ENCODE results near the gene RNF169. TPM values are rescaled to one million over a fixed set of nuclear protein-coding genes. Genes with fewer than 3 reads are reported as not detected.

The RNF169 gene
- total RNA-seq, 1 donor: 32.6 TPM

DNA sequence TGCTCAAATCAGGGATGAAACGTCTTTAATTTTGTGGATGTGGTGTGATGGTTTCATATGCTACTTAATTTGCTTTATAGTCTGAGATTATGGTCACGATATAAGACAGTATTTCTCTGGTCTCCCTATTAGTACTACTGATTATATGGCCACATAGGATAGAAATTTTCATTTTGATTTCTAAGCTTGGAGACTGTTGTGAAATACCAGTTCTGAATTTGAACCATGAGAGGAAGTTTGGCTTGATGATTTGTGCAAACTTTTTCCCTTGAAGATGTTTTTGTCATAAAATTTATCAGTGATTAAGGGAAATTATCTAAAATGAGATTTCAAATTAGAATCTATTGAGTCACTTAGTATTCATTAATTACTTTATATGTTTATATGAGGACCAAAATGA lies 2.7 kb downstream of the RNF169 start:
- Histone ChIP-seq H3K4me1 (ENCODE audit: insufficient read depth, low read length) (peaks cover 49% of the 10 kb centered on the region), H3K79me2 (ENCODE audit: insufficient read depth, low read length) (peaks cover 69% of the 10 kb centered on the region), H4K20me1 (ENCODE audit: insufficient read depth, low read length) (peaks cover 7% of the 10 kb centered on the region), H3K4me2 (ENCODE audit: insufficient read depth, low read length) (peak overlapping the region; percentile 16), H3K9me3 (ENCODE audit: low read depth, low read length) (no peaks in the 10 kb centered on the region), H3K27ac (ENCODE audit: low read depth, low read length) (no peak overlapping the region), H3K4me3 (ENCODE audit: insufficient read depth, low read length) (no peak overlapping the region), H3K36me3 (ENCODE audit: insufficient read depth, low read length) (no peaks in the 10 kb centered on the region), H2AFZ (ENCODE audit: low read length) (no peak overlapping the region), H3K27me3 (ENCODE audit: insufficient read depth, low read length) (no peaks in the 10 kb centered on the region)
- no peak for DNase-seq (ENCODE audit: insufficient read length, low spot score, missing footprints)
- TF ChIP-seq, protein P1, sequence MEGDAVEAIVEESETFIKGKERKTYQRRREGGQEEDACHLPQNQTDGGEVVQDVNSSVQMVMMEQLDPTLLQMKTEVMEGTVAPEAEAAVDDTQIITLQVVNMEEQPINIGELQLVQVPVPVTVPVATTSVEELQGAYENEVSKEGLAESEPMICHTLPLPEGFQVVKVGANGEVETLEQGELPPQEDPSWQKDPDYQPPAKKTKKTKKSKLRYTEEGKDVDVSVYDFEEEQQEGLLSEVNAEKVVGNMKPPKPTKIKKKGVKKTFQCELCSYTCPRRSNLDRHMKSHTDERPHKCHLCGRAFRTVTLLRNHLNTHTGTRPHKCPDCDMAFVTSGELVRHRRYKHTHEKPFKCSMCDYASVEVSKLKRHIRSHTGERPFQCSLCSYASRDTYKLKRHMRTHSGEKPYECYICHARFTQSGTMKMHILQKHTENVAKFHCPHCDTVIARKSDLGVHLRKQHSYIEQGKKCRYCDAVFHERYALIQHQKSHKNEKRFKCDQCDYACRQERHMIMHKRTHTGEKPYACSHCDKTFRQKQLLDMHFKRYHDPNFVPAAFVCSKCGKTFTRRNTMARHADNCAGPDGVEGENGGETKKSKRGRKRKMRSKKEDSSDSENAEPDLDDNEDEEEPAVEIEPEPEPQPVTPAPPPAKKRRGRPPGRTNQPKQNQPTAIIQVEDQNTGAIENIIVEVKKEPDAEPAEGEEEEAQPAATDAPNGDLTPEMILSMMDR (IDR thresholded peaks at IDR 0.05; ENCODE audit: extremely low read depth, low read depth, low read length): no peak

GRCh38 chr11:74754507-74755252 lies 6.0 kb downstream of the RNF169 start:
- no peaks in the 10 kb centered on the region for H3K9me3 ChIP-seq (ENCODE audit: low read depth, low read length)
- H4K20me1 ChIP-seq (ENCODE audit: insufficient read depth, low read length): peaks cover 10% of the 10 kb centered on the region
- peak; percentile 92 for DNase-seq (ENCODE audit: insufficient read length, low spot score, missing footprints)
- peak overlapping the region; percentile 75 for H3K4me2 ChIP-seq (ENCODE audit: insufficient read depth, low read length)
- H3K36me3 ChIP-seq (ENCODE audit: insufficient read depth, low read length): no peaks in the 10 kb centered on the region
- H3K27ac ChIP-seq (ENCODE audit: low read depth, low read length): peak overlapping the region; percentile 90
- TF ChIP-seq, protein P1 (IDR thresholded peaks at IDR 0.05; ENCODE audit: extremely low read depth, low read depth, low read length): no peak
- peaks cover 62% of the 10 kb centered on the region for H3K79me2 ChIP-seq (ENCODE audit: insufficient read depth, low read length)
- H2AFZ ChIP-seq (ENCODE audit: low read length): no peak overlapping the region
- no peaks in the 10 kb centered on the region for H3K27me3 ChIP-seq (ENCODE audit: insufficient read depth, low read length)
- H3K4me1 ChIP-seq (ENCODE audit: insufficient read depth, low read length): peaks cover 45% of the 10 kb centered on the region
- peak overlapping the region; percentile 60 for H3K4me3 ChIP-seq (ENCODE audit: insufficient read depth, low read length)

DNA sequence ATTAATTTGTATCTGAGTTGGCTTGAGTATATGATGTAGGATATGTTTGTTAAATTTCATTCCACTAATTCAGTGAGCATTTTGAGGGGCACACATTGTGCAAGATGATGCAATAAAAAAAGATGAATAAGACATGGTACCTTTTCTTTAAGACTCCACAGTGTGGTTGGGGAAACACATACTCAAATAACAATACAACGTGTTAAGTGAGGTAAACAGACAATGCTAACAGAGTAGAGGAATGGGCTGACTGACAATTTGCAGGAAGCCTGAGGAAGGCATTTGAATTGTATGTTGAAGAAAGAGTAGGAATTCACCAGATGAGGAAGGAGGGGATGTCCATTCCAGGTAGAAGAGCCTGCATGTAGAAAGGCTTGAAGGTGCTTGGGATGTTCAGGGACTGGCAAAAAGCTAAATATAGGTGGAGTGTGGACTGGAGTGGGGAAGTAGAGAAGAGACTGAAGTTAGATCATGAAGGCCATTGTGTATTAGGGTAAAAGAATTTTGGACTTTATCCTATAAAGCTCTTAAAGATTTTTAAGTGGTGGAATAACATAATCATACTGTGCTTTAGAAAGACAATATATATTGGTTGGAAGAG lies 6.8 kb downstream of the RNF169 start:
- Histone ChIP-seq H2AFZ (ENCODE audit: low read length) (no peak overlapping the region), H3K27me3 (ENCODE audit: insufficient read depth, low read length) (no peaks in the 10 kb centered on the region), H4K20me1 (ENCODE audit: insufficient read depth, low read length) (peaks cover 10% of the 10 kb centered on the region), H3K4me3 (ENCODE audit: insufficient read depth, low read length) (peak overlapping the region; percentile 60), H3K36me3 (ENCODE audit: insufficient read depth, low read length) (no peaks in the 10 kb centered on the region), H3K4me2 (ENCODE audit: insufficient read depth, low read length) (peak overlapping the region; percentile 75), H3K4me1 (ENCODE audit: insufficient read depth, low read length) (peaks cover 38% of the 10 kb centered on the region), H3K9me3 (ENCODE audit: low read depth, low read length) (no peaks in the 10 kb centered on the region), H3K79me2 (ENCODE audit: insufficient read depth, low read length) (peaks cover 54% of the 10 kb centered on the region), H3K27ac (ENCODE audit: low read depth, low read length) (peak overlapping the region; percentile 90)
- DNase-seq (ENCODE audit: insufficient read length, low spot score, missing footprints): no peak
- TF ChIP-seq, protein P1 (IDR thresholded peaks at IDR 0.05; ENCODE audit: extremely low read depth, low read depth, low read length): no peak

DNA sequence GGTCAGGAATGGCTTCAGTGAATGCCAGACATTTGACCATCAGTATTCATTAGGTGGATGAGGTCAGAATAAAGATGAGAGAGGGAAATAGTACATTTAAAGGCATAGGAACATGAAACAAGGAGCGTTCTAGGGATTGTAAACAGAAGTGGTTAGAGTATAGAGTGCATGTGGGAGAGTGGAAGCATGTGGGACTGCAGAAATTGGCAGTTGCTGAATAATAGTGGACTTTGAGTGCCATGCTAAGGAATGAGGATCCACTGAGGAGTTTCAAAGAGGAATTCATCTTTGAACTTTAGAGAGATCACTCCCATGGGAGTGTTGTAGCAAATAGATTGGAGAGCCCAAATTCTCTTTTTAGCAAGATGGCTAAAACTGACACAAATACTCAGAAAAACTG lies 7.9 kb downstream of the RNF169 start:
- Histone ChIP-seq H3K79me2 (ENCODE audit: insufficient read depth, low read length) (peaks cover 43% of the 10 kb centered on the region), H3K4me2 (ENCODE audit: insufficient read depth, low read length) (no peak overlapping the region), H3K27ac (ENCODE audit: low read depth, low read length) (no peak overlapping the region), H3K9me3 (ENCODE audit: low read depth, low read length) (no peaks in the 10 kb centered on the region), H3K4me1 (ENCODE audit: insufficient read depth, low read length) (peaks cover 38% of the 10 kb centered on the region), H4K20me1 (ENCODE audit: insufficient read depth, low read length) (peaks cover 10% of the 10 kb centered on the region), H2AFZ (ENCODE audit: low read length) (no peak overlapping the region), H3K4me3 (ENCODE audit: insufficient read depth, low read length) (no peak overlapping the region), H3K36me3 (ENCODE audit: insufficient read depth, low read length) (no peaks in the 10 kb centered on the region), H3K27me3 (ENCODE audit: insufficient read depth, low read length) (no peaks in the 10 kb centered on the region)
- no peak for DNase-seq (ENCODE audit: insufficient read length, low spot score, missing footprints)
- TF ChIP-seq, protein P1 (IDR thresholded peaks at IDR 0.05; ENCODE audit: extremely low read depth, low read depth, low read length): no peak

Data from osteoblast (primary cell).